Right lobe of liver (tissue), 4 donors: ENCODE data around the gene CIDEA.
"Not testable (repeated sequence)": the region's sequence is repeated elsewhere in the genome, so short reads cannot be mapped to it uniquely, and the experiment has no call there.

ENCODE experiments used
- POLR2A ChIP-seq: fragments of 450-650 bp; IDR thresholded peaks from one replicate; pipeline ENCODE4 v1.6.1; 2017; ENCODE audit warnings: antibody characterized with exemption, mild to moderate bottlenecking
- TF ChIP-seq, protein P1 (sequence below), 4 donors: fragments of 200-600 bp in 3 of 4; fragments of 450-650 bp in 1 of 4; IDR thresholded peaks; one replicate each; pipeline versions ENCODE4 v1.5.1 to v1.8.0; 2016 to 2022; ENCODE audit warnings: antibody characterized with exemption in 4 of 4, mild to moderate bottlenecking in 2 of 4
- donor health status: DM: no; HTN: no; CAD: no.
- donor health status: DM: no; HTN: no; CAD: no.
- donor health status: DM: no; HTN: yes; CAD: no.

DNA sequence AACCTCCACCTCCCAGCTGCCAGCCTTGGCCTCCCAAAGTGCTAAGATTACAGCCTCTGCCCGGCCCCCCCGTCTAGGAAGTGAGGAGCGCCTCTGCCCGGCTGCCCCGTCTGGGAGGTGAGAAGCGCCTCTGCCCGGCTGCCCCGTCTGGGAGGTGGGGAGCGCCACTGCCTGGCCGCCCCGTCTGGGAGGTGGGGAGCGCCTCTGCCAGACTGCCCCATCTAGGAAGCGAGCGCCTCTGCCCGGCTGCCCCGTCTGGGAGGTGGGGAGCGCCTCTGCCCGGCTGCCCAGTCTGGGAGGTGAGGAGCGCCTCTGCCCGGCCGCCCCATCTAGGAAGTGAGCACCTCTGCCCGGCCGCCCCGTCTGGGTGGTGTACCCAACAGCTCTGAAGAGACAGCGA is 10.9 kb upstream of the CIDEA start:
- TF ChIP-seq, protein P1, sequence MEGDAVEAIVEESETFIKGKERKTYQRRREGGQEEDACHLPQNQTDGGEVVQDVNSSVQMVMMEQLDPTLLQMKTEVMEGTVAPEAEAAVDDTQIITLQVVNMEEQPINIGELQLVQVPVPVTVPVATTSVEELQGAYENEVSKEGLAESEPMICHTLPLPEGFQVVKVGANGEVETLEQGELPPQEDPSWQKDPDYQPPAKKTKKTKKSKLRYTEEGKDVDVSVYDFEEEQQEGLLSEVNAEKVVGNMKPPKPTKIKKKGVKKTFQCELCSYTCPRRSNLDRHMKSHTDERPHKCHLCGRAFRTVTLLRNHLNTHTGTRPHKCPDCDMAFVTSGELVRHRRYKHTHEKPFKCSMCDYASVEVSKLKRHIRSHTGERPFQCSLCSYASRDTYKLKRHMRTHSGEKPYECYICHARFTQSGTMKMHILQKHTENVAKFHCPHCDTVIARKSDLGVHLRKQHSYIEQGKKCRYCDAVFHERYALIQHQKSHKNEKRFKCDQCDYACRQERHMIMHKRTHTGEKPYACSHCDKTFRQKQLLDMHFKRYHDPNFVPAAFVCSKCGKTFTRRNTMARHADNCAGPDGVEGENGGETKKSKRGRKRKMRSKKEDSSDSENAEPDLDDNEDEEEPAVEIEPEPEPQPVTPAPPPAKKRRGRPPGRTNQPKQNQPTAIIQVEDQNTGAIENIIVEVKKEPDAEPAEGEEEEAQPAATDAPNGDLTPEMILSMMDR (IDR thresholded peaks at IDR 0.05), result not testable (repeated sequence)
- TF ChIP-seq POLR2A, result not testable (repeated sequence)
